Spleen (tissue), 11 donors: ENCODE measurements around the gene TPK1. TPM values are rescaled to one million over a fixed set of nuclear protein-coding genes. Genes with fewer than 3 reads are reported as not detected.
A peak's percentile ranks its signal among the peaks of the same experiment; 100 is the strongest.

Experiments
- DNase-seq: peaks from one replicate; pipeline ENCODE4 v3.0.0-alpha.2; 2020
- H3K27ac ChIP-seq, 8 donors: fragments of 200-600 bp; sonication (generic) in 7 of 8; 1 replicate in 4 of 8; 2 replicates in 4 of 8; pipeline versions ENCODE4 v1.5.0 to v1.8.0; 2016 to 2021; ENCODE audit warnings: inconsistent platforms in 4 of 8, mild to moderate bottlenecking in 4 of 8, moderate library complexity in 1 of 8
- H3K27me3 ChIP-seq, 7 donors: fragments of 200-600 bp; sonication (generic) in 6 of 7; replicated peaks in 1 of 7; 1 replicate in 4 of 7; 2 replicates in 3 of 7; pipeline versions ENCODE4 v1.5.0 to v1.8.0; 2016 to 2021; ENCODE audit warnings: inconsistent platforms in 3 of 7, mild to moderate bottlenecking in 1 of 7
- H3K36me3 ChIP-seq, 6 donors: fragments of 200-600 bp; sonication (generic) in 5 of 6; 1 replicate in 4 of 6; 2 replicates in 2 of 6; pipeline versions ENCODE4 v1.5.0 to v1.8.0; 2016 to 2021; ENCODE audit warnings: inconsistent platforms in 2 of 6
- H3K4me1 ChIP-seq, 6 donors: fragments of 200-600 bp; sonication (generic) in 5 of 6; 1 replicate in 3 of 6; 2 replicates in 3 of 6; pipeline versions ENCODE4 v1.5.0 to v1.8.0; 2016 to 2021; ENCODE audit warnings: inconsistent platforms in 3 of 6
- H3K4me3 ChIP-seq, 8 donors: fragments of 200-600 bp; sonication (generic) in 7 of 8; 1 replicate in 4 of 8; 2 replicates in 4 of 8; pipeline versions ENCODE4 v1.5.0 to v1.8.0; 2016 to 2021; ENCODE audit warnings: inconsistent platforms in 4 of 8, mild to moderate bottlenecking in 4 of 8, moderate library complexity in 2 of 8
- H3K9me3 ChIP-seq, 8 donors: fragments of 200-600 bp; sonication (generic) in 7 of 8; 1 replicate in 4 of 8; 2 replicates in 4 of 8; pipeline versions ENCODE4 v1.5.0 to v1.8.0; 2016 to 2021; ENCODE audit warnings: inconsistent platforms in 4 of 8
- CTCF ChIP-seq, 11 experiments: fragments of 200-600 bp in 7 of 11; fragments of 450-650 bp in 4 of 11; sonication (generic) in 4 of 11; IDR thresholded peaks in 8 of 11; conservative IDR thresholded peaks in 3 of 11; 1 replicate in 7 of 11; 2 replicates in 4 of 11; pipeline versions ENCODE4 v1.4.0 to v1.8.0; 2016 to 2021; ENCODE audit warnings: antibody characterized with exemption in 11 of 11, inconsistent platforms in 4 of 11, mild to moderate bottlenecking in 1 of 11
- POLR2A ChIP-seq, 3 donors: fragments of 450-650 bp; IDR thresholded peaks; one replicate each; pipeline ENCODE4 v1.5.1; 2017; ENCODE audit warnings: antibody characterized with exemption in 3 of 3, mild to moderate bottlenecking in 1 of 3
- POLR2AphosphoS5 ChIP-seq, 3 donors: sonication (generic); formaldehyde crosslinking; IDR thresholded peaks; one replicate each; pipeline ENCODE4 v1.5.1; 2017; ENCODE audit warnings: antibody characterized with exemption in 3 of 3
- WGBS, 5 donors: extraction: QIAGEN DNeasy Blood & Tissue Kit in 3 of 5; methylation state at CpG; one replicate each; pipeline versions ENCODE4 v1.1.5 to v1.1.7; 2013 to 2018; 5-methylcytosine and 5-hydroxymethylcytosine counted together
- intact Hi-C: fragments of 100-400 bp; cut with DNase I; formaldehyde crosslinking; loops from one replicate; pipeline ENCODE4 v1.15.0; 2023; ENCODE audit warnings: low total_unique reads
- polyA plus RNA-seq, 3 donors: library from polyadenylated mRNA; stranded (reverse); fragments of 200-250 nt; gene quantifications; one replicate each; pipeline ENCODE4 v1.2.1, GENCODE V29; 2013
- total RNA-seq, 7 donors: library from RNA; depleted of rRNA in 3 of 7; stranded (reverse); fragments of >200 nt in 3 of 7; fragmentation: NEBNext Ultra II Directional in 4 of 7; extraction: Animal tissue kit (Norgen Biotek cat#: 25700) in 4 of 7; gene quantifications; one replicate each; pipeline versions ENCODE4 v1.1.0 to v1.2.1, GENCODE V29; 2016 to 2021
- donor health status: healthy with polysubstance abuse.
- donor health status: DM: no; HTN: no; CAD: no; lungs with moderate emphysema.
- donor health status: DM: no; HTN: no; CAD: no.
- donor health status: Bipolar disorder and iron deficiency.
- donor health status: healthy.
- donor health status: DM: no; HTN: no; CAD: no.
- donor health status: DM: yes; HTN: yes; CAD: no.

TPK1 gene
- total and polyA plus RNA-seq, 10 donors, result 8.9 to 30.2 (median 17.8) TPM

- TF ChIP-seq POLR2A (IDR thresholded peaks at IDR 0.05), result no peak
- TF ChIP-seq POLR2AphosphoS5 (IDR thresholded peaks at IDR 0.05), result no peak
- TF ChIP-seq CTCF (IDR thresholded peaks at IDR 0.05 in 8 of 11, conservative IDR thresholded peaks at IDR 0.05 in 3 of 11), result no peak
- 47 to 76% (median 74%) methylated on average over 5 of the region's 5 CpGs for WGBS, 5 donors
- H3K27ac ChIP-seq, result no peak overlapping the region
- DNase-seq, result no peak
- intact Hi-C loops, result no loop called here
- H3K36me3 ChIP-seq, result peaks cover 0 to 22% (median 0%) of the 10 kb centered on the region in 6 donors
- H3K27me3 ChIP-seq, result no peaks in the 10 kb centered on the region
- H3K4me3 ChIP-seq, result no peak overlapping the region
- H3K4me1 ChIP-seq, result peaks cover 0 to 4% (median 0%) of the 10 kb centered on the region in 6 donors
- peaks cover 0 to 5% (median 0%) of the 10 kb centered on the region in 8 donors for H3K9me3 ChIP-seq
Measured at GRCh38 chr7:144761493-144761892, 74.4 kb downstream of the TPK1 start.

GRCh38 chr7:144759653-144760052, 76.2 kb downstream of the TPK1 start:
- TF ChIP-seq POLR2A (IDR thresholded peaks at IDR 0.05), result no peak
- no peak for TF ChIP-seq POLR2AphosphoS5 (IDR thresholded peaks at IDR 0.05)
- TF ChIP-seq CTCF (IDR thresholded peaks at IDR 0.05 in 8 of 11, conservative IDR thresholded peaks at IDR 0.05 in 3 of 11), result no peak
- Histone ChIP-seq H3K36me3 (peaks cover 0 to 17% (median 0%) of the 10 kb centered on the region in 6 donors), H3K9me3 (peaks cover 0 to 10% (median 0%) of the 10 kb centered on the region in 8 donors), H3K4me1 (peaks cover 0 to 4% (median 0%) of the 10 kb centered on the region in 6 donors), H3K4me3 (no peak overlapping the region), H3K27me3 (no peaks in the 10 kb centered on the region), H3K27ac (no peak overlapping the region)
- no peak for DNase-seq
- intact Hi-C loops, result no loop called here
- 49 to 99% (median 92%) methylated on average over 4 of the region's 4 CpGs for WGBS, 5 donors

GRCh38 chr7:144747936-144748335, 87.9 kb downstream of the TPK1 start:
- intact Hi-C loops, result loop anchor here (10.0 kb wide), 1 partner anchor 107 kb away; no protein-coding TSS in a partner anchor
- no peak for TF ChIP-seq POLR2A (IDR thresholded peaks at IDR 0.05)
- TF ChIP-seq CTCF (IDR thresholded peaks at IDR 0.05 in 8 of 11, conservative IDR thresholded peaks at IDR 0.05 in 3 of 11), result no peak
- no peak for TF ChIP-seq POLR2AphosphoS5 (IDR thresholded peaks at IDR 0.05)
- no peak overlapping the region for H3K27ac ChIP-seq
- WGBS, 5 donors, result 86 to 95% (median 91%) methylated on average over 2 of the region's 2 CpGs
- H3K27me3 ChIP-seq, result no peaks in the 10 kb centered on the region
- no peaks in the 10 kb centered on the region for H3K36me3 ChIP-seq
- no peaks in the 10 kb centered on the region for H3K4me1 ChIP-seq
- H3K4me3 ChIP-seq, result no peak overlapping the region
- no peak for DNase-seq
- peaks cover 0 to 18% (median 2%) of the 10 kb centered on the region in 8 donors for H3K9me3 ChIP-seq

GRCh38 chr7:144738708-144739314, 97.0 kb downstream of the TPK1 start:
- TF ChIP-seq POLR2A (IDR thresholded peaks at IDR 0.05) (no peak), POLR2AphosphoS5 (IDR thresholded peaks at IDR 0.05) (no peak), CTCF (IDR thresholded peaks at IDR 0.05 in 8 of 11, conservative IDR thresholded peaks at IDR 0.05 in 3 of 11) (peak; percentile 33 to 74 (median 70))
- WGBS, 5 donors, result 43 to 52% (median 48%) methylated on average over 5 of the region's 5 CpGs
- Histone ChIP-seq H3K4me1 (no peaks in the 10 kb centered on the region), H3K9me3 (no peaks in the 10 kb centered on the region), H3K4me3 (no peak overlapping the region), H3K27me3 (no peaks in the 10 kb centered on the region), H3K36me3 (no peaks in the 10 kb centered on the region), H3K27ac (no peak overlapping the region)
- intact Hi-C loops, result loop anchor here (10.0 kb wide), 1 partner anchor 286 kb away; no protein-coding TSS in a partner anchor
- DNase-seq, result no peak
